GM10847 (cell line): Measurements from ENCODE around the gene EPB41.

Source experiments
- POLR2A ChIP-seq: IDR thresholded peaks from 2 replicates; pipeline ENCODE4 v1.6.1; 2011; ENCODE audit not compliant: insufficient read length; ENCODE audit errors: extremely low read depth

EPB41 gene

DNA sequence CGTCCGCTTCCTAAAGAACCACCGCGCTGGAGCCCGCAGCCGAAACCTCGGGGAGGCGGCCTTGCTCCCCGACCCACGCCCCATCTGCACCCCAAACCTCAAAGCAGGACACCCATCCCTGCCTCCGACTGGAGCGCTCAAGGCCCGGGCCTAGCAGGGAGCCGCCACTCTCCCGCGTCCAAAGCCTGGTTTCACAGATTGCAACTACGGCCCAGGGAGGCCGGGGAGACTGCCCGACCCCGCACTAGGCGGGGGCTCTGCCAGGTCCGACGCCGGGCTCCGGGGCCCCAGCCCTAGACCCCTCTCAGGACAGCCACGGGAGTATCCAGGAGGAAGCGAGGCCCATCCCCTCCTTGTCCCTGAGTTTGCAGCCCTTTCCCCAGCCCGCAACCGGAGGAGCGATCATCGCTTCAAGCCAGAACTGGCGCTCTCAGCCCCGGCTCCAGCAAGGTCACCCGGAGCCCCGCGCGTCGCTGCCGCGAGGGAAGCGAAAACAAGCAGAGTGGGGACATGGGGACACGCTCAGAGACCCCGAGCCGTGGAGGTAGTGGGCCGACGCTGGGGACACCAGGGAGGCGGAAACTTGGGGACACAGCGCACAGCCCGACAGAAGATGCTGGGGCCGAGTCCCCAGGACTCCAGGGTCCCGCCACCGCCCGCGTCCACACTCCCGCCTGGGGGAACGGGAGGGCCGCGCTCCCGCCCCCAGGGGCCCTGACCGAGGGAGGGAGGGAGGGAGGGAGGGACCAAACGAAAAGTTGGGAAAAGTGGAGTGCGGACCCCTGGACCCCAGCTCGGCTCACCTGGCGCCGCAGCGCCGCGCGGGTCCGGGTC lies 208.9 kb downstream of the EPB41 start:
- TF ChIP-seq POLR2A, result no peak

- no peak for TF ChIP-seq POLR2A
Observed at GRCh38 chr1:29123887-29124365, 209.6 kb downstream of the EPB41 start, which contains the start of gene TMEM200B. TSS of gene TMEM200B (minus strand) at chr1:29123903. CDS start at chr1:29121828, 2,075 bp downstream.

DNA sequence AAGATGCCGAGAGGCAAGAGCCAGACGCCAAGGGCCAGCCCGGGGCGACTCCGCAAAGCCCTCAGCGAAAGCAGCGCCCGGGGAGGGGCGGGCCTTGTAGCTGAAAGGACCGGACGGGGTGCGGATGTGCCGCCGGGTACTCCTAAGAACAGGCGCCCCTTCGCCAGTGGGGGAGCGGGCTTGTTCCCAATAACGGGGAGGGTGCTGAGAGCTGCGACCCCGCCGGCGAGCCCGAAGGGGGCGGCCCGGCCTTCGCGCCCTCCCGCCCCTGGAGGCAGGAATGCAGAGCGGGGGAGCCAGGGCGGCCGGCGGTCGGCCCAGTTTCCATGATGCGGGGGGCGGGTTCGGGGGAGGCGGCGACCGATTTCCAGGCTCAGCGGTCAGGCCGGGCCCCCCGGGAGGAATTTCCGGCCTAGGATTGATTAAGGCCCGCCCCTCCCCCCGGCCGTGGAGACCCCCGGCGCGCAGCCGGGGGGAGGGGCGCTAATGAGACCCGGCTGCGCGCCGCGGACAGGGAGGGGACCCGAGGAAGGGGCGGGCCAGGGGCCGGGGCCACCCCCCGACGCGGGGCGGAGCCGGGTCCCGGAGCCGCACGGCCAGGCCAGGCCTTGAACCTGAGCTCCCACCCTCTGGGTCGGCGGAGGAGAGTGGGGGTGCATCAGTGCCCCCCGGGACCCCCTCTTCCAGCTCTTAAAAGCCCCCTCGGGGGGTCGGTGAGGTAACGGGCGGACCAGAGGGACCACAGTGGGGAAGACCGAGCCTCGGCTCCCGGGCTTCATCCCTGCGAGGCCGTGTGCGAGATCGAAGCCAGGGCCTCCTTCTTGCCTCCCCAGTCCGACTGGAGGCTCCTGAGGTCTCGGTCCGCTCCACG lies 210.2 kb downstream of the EPB41 start:
- no peak for TF ChIP-seq POLR2A

DNA sequence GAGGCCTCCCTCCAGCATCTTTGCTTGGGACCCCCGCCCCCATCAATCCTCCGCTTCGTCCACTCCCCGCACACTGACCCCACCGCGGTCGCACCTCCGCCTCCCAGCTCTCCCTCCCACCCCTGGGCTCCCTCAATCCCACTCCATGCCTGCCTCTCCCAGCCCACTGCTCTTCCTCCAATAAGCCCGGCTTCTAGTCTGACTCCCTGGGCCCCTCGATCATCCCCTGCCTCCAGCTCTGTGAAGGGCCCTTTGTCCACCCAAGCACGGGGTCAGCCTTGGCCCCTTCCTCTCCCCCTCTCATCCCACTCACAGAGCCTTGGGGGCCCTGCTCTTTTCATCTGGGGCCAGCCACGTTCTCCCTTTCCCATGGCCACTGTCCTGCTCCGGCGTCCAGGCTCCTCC lies 210.9 kb downstream of the EPB41 start:
- no peak for TF ChIP-seq POLR2A

GRCh38 chr1:29125788-29126187 lies 211.4 kb downstream of the EPB41 start:
- no peak for TF ChIP-seq POLR2A

- TF ChIP-seq POLR2A, result no peak
Observed at GRCh38 chr1:29126198-29126597, 211.8 kb downstream of the EPB41 start.

GRCh38 chr1:29128739-29129138 lies 214.4 kb downstream of the EPB41 start:
- TF ChIP-seq POLR2A, result no peak

- no peak for TF ChIP-seq POLR2A
Observed at GRCh38 chr1:29129916-29130315, 215.5 kb downstream of the EPB41 start.

DNA sequence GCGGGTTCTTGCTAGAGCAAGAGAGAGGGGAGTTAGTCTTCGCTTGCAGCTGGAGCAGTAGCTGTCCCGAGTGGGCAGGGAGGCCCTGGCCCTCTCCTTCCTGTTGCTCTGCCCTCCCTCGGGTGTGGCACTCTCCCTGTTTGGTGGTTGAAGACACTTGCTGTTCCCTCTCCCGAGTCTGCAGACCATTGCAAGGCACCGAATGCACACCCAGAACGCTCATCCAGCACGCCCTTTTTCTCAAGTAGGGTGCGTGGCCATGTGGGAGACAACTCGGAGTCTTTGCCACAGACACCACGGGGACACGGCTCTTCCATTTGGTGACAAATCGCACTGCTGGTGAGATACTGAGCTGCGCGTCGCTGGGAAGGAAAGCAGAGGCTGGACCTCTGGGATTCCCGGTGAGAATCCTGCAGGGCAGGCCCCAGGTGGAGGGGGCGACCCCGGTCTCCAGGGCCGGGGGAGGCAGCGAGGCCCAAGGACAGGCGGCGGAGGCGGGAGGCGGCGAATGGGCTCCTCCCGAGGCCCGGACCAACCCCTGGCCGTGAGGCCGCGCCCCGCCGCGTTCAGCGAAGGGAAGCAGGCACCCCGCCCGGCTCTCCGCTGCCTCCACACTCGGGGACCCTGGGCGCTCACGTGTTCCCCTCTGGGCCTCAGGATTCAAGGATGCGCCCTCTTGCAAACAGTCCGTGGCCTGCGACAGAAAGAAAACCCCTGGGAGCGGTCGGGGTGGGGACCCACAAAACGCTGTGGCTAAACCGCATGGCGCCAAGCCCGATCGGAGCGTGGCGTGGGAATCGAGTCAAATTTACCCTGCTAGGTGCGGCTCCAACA lies 219.7 kb downstream of the EPB41 start:
- TF ChIP-seq POLR2A, result no peak

- no peak for TF ChIP-seq POLR2A
Observed at GRCh38 chr1:29134695-29135028, 220.3 kb downstream of the EPB41 start.

- no peak for TF ChIP-seq POLR2A
Observed at GRCh38 chr1:29136391-29136915, 222.1 kb downstream of the EPB41 start.

- TF ChIP-seq POLR2A, result no peak
Observed at GRCh38 chr1:29142714-29143113, 228.3 kb downstream of the EPB41 start.

- TF ChIP-seq POLR2A, result no peak
Observed at GRCh38 chr1:29144178-29144577, 229.8 kb downstream of the EPB41 start.

GRCh38 chr1:29145739-29146437 lies 231.5 kb downstream of the EPB41 start:
- TF ChIP-seq POLR2A, result no peak
